ENCODE measurements around the gene KCNT2. TPM values are rescaled to one million over a fixed set of nuclear protein-coding genes. Genes with fewer than 3 reads are reported as not detected.

The KCNT2 gene
- total RNA-seq, 2 donors from 2014 or later, result 1.1 TPM; not detected in 1

DNA sequence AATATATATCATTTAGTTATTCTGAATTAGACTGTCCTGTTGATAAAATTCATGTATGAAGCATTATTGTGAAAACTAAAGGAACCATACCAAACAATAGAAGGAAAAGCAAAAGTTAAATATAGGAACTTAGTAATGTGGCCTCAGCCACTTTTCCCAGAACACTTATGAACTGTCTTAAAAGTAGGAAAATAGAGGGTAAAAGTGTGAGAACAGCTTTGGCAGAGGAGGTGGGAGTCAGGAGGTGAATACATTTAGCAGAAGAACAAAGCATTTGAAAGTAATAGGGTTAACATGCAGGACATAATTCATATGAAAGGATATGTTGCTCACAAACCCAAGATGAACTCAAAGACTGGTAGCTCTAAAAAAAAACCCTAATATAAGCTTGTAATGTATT lies 121.9 kb downstream of the KCNT2 start:
- Mint-ChIP-seq H3K4me1 (no peaks in the 10 kb centered on the region), H3K36me3 (ENCODE audit: low read depth) (no peaks in the 10 kb centered on the region), H3K27me3 (no peaks in the 10 kb centered on the region), H3K27ac (no peak overlapping the region), H3K4me3 (no peak overlapping the region)
- DNase-seq, result no peak
- no peaks in the 10 kb centered on the region for H3K9me3 ChIP-seq (ENCODE audit: control insufficient read depth, low read length, poor library complexity, severe bottlenecking)
- no peak for ATAC-seq

DNA sequence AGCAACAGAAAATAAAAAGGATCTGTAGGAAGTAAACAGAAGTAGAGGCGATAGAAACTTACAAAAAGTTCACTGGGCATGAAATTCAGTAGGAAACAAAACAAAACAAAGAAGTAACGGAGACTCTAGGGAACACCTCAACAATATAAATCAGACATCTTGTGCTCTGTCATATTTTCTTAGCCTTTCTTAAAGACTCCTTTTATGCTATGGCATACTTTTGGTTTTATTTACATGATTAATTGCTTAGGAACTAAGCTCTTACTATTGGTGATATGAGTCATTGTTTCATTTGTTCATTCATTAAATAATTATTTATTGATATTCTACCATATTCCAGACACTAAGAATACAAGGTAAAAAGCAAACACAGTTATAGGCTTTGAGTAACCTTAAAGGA lies 126.6 kb downstream of the KCNT2 start:
- no peaks in the 10 kb centered on the region for H3K9me3 ChIP-seq (ENCODE audit: control insufficient read depth, low read length, poor library complexity, severe bottlenecking)
- Mint-ChIP-seq H3K36me3 (ENCODE audit: low read depth) (no peaks in the 10 kb centered on the region), H3K27me3 (no peaks in the 10 kb centered on the region), H3K27ac (no peak overlapping the region), H3K4me3 (no peak overlapping the region), H3K4me1 (no peaks in the 10 kb centered on the region)
- DNase-seq, result no peak
- no peak for ATAC-seq

DNA sequence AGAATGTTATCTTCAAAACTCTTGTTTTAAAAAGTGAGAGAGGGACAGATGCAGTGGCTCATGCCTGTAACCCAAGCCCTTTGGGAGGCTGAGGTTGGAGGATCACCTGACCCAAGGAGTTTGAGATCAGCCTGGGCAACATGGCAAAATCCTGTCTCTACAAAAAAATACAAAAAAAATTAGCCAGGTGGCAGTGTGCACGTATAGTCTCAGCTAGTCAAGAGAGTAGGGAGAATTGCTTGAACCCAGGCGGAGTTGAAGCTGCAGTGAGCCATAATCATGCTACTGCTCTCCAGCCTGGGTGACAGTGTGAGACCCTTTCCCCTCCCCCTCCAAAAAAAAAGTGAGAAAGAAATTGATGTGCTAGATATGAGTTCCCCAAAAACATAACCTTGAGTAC lies 131.0 kb downstream of the KCNT2 start:
- DNase-seq, result no peak
- Mint-ChIP-seq H3K36me3 (ENCODE audit: low read depth) (no peaks in the 10 kb centered on the region), H3K4me3 (no peak overlapping the region), H3K27ac (no peak overlapping the region), H3K27me3 (no peaks in the 10 kb centered on the region), H3K4me1 (no peaks in the 10 kb centered on the region)
- H3K9me3 ChIP-seq (ENCODE audit: control insufficient read depth, low read length, poor library complexity, severe bottlenecking), result no peaks in the 10 kb centered on the region
- ATAC-seq, result no peak

DNA sequence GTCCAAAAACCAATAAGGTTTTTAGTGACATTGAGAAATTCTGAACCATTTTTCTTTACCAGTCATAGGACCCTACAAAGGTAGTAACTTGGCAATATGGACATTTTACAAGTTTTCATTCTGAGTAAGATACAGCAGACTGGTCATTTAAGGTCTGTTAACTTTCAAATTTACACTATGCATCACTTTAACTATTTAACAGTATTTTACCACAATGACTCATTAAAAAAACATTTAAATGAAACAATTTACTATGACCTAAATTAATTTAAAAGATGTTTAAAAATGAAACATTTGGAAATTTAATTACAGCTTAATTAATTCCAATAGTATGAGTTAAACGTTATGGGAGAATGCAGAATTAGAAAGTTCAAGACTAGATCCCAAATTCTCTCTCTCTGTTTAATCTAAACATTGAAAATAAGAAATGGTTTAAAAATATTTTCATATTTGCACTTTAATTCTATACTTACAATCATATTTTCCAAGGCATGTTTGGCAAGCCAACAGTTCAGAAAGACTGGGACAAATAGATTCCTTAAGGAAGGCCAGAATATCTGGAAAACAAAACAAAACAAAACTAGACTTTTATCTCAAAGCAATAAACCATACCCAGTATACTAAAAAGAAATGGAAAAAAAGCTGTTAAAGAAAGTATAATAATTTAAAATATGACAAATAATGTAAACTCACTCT lies 140.9 kb downstream of the KCNT2 start:
- DNase-seq, result no peak
- Mint-ChIP-seq H3K4me3 (no peak overlapping the region), H3K27me3 (no peaks in the 10 kb centered on the region), H3K27ac (no peak overlapping the region), H3K4me1 (no peaks in the 10 kb centered on the region), H3K36me3 (ENCODE audit: low read depth) (no peaks in the 10 kb centered on the region)
- ATAC-seq, result no peak
- no peaks in the 10 kb centered on the region for H3K9me3 ChIP-seq (ENCODE audit: control insufficient read depth, low read length, poor library complexity, severe bottlenecking)

DNA sequence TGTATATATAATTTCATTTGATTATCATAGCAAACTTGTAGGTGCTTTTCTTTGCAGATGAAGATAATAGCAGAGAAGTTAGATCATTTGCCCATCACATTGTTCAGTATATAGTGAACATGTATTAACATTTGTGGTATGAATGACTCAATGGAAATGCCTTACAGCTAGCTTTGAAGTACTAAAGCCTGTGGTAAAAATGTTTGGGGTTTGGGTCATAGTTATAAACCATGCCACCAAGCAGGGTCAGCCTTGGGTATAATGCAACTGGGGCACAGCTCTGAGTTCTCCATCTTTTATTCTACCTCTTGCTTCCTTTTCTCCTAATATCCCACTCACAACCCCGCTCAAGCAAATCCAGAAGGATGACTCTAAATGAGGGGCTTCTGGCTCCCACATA lies 141.6 kb downstream of the KCNT2 start:
- Mint-ChIP-seq H3K4me3 (no peak overlapping the region), H3K36me3 (ENCODE audit: low read depth) (no peaks in the 10 kb centered on the region), H3K27me3 (no peaks in the 10 kb centered on the region), H3K27ac (no peak overlapping the region), H3K4me1 (no peaks in the 10 kb centered on the region)
- DNase-seq, result no peak
- no peak for ATAC-seq
- H3K9me3 ChIP-seq (ENCODE audit: control insufficient read depth, low read length, poor library complexity, severe bottlenecking), result no peaks in the 10 kb centered on the region

DNA sequence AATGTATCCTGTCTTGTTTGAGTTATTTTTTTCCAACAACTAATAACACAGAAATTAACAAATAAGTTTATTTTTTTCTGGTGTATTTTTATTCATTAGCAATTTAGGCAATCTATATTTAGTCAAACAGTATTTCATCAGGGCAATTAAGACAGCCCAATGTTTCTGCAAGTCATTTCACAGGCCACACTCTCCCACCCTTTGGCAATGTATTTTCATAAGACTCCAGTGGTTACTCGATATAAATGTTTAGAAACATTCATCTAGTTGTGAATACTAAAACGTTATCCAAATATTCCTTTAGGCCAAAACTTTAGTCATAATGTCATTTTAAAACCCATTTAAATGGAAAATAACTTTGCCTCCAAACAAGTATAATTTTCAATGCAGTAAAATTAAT lies 142.1 kb downstream of the KCNT2 start:
- H3K4me3 Mint-ChIP-seq, result no peak overlapping the region
- no peaks in the 10 kb centered on the region for H3K27me3 Mint-ChIP-seq
- H3K9me3 ChIP-seq (ENCODE audit: control insufficient read depth, low read length, poor library complexity, severe bottlenecking), result no peaks in the 10 kb centered on the region
- no peaks in the 10 kb centered on the region for H3K4me1 Mint-ChIP-seq
- ATAC-seq, result no peak
- H3K36me3 Mint-ChIP-seq (ENCODE audit: low read depth), result no peaks in the 10 kb centered on the region
- H3K27ac Mint-ChIP-seq, result no peak overlapping the region
- no peak for DNase-seq

DNA sequence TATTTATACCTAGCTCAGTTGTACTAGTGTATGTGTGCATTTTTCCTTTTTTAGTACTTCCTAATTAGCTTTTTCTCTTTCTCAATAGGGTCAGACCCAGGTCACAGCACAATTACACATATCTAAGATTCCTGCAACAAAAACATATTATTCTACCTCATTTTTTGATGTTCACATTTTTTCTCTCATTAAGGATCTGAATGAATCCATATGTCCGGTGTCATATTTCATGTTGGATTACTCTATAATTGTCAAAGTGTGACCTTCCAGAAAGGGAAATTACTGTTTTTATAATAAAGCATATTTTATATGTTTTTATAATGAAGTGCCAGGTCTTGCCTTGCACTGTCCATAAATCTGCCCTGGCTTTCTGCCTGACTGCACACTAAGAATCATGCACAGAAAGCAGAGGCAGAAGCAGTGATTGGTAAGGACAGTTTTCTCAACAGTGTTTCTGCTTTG lies 143.7 kb downstream of the KCNT2 start:
- Mint-ChIP-seq H3K27ac (no peak overlapping the region), H3K4me1 (no peaks in the 10 kb centered on the region)

DNA sequence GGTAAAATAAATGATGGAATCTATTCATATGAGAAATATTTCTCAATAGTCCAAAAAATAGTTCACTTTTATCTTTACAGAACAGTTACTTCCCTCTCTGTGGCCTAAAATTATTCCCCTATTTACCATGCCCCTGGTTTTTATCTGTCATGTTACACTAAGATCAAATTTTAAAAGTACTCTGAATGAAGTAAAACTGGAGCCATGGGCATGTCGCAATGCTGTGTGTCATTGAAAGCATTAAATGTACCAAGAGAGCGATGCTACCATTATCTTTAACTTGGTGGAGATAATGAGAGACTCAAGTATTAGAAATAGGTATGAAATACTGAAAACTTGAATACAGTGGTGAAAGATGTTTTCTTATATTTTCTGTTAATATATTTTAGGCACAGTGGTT lies 146.2 kb downstream of the KCNT2 start:
- H3K4me1 Mint-ChIP-seq, result no peaks in the 10 kb centered on the region
- no peak overlapping the region for H3K4me3 Mint-ChIP-seq
- H3K27me3 Mint-ChIP-seq, result no peaks in the 10 kb centered on the region
- no peaks in the 10 kb centered on the region for H3K9me3 ChIP-seq (ENCODE audit: control insufficient read depth, low read length, poor library complexity, severe bottlenecking)
- H3K27ac Mint-ChIP-seq, result no peak overlapping the region
- no peaks in the 10 kb centered on the region for H3K36me3 Mint-ChIP-seq (ENCODE audit: low read depth)
- ATAC-seq, result no peak
- DNase-seq, result no peak

More for the DNA sequence above, 143.7 kb downstream of the KCNT2 start:
- H3K36me3 Mint-ChIP-seq (ENCODE audit: low read depth), result no peaks in the 10 kb centered on the region
- no peak overlapping the region for H3K4me3 Mint-ChIP-seq
- no peaks in the 10 kb centered on the region for H3K27me3 Mint-ChIP-seq
- H3K9me3 ChIP-seq (ENCODE audit: control insufficient read depth, low read length, poor library complexity, severe bottlenecking), result no peaks in the 10 kb centered on the region
- DNase-seq, result no peak
- ATAC-seq, result no peak

DNA sequence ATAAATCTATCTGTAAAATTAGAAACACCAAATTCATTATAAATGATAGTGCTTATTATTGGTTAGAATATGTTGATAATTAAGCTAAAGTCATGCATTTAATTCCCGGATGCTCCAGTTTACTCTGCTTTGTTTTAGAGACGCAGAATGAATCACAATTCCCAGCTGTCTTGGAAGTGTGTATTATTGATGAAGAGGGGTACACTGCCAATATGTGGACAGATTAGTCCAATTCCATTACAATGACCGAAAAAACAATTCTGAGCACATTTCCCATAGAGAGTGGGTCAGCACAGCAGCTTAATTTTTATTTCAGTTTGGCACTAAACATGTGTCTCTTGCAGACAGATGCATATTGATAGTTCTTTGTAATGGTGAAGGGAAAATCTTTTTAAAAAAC lies 146.7 kb downstream of the KCNT2 start:
- ATAC-seq, result no peak
- Mint-ChIP-seq H3K36me3 (ENCODE audit: low read depth) (no peaks in the 10 kb centered on the region), H3K27me3 (no peaks in the 10 kb centered on the region), H3K27ac (no peak overlapping the region), H3K4me1 (no peaks in the 10 kb centered on the region), H3K4me3 (no peak overlapping the region)
- no peaks in the 10 kb centered on the region for H3K9me3 ChIP-seq (ENCODE audit: control insufficient read depth, low read length, poor library complexity, severe bottlenecking)
- DNase-seq, result no peak

DNA sequence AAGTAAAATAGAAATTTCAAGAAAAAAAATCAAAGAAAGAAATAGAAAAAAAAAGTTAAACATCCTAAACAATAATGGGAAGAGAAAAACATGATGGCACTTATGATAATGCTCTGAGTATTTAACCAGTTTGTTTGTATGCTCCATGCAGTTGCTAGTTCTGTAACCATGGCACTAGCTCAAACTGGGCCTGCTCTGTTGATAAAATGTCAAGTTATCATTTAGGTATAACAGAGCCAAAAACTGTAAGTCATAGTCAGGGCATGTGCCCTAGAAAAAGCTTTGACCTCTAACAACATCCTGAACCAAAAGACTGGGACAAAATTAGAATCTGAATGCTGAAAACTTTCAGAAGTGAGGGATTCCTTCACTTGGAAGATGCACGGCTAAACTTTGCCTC lies 148.9 kb downstream of the KCNT2 start:
- H3K4me1 Mint-ChIP-seq, result no peaks in the 10 kb centered on the region
- ATAC-seq, result no peak

DNA sequence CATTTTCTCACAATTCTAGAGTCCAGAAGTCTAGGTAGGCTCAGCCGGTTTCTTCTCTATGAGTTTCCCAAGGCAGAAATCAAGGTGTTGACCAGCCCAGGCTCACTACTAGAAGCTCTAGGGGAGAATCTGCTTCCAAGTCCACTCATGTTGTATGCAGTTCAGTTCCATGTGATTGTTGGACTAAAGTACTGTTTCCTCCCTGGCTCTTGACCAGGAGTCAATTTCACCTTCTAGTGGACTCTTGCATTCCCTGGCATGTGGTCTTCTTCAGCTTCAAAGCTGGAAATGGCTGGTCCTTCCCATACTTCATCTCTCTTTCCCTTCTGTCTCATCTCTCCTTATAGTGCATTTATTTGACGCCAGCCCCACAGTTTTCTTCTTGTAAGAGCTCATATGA lies 153.4 kb downstream of the KCNT2 start:
- Mint-ChIP-seq H3K4me1 (peaks cover 3% of the 10 kb centered on the region), H3K4me3 (no peak overlapping the region), H3K27ac (no peak overlapping the region), H3K27me3 (no peaks in the 10 kb centered on the region), H3K36me3 (ENCODE audit: low read depth) (no peaks in the 10 kb centered on the region)
- DNase-seq, result no peak
- H3K9me3 ChIP-seq (ENCODE audit: control insufficient read depth, low read length, poor library complexity, severe bottlenecking), result no peaks in the 10 kb centered on the region
- no peak for ATAC-seq

More for the DNA sequence above, 148.9 kb downstream of the KCNT2 start:
- no peak for DNase-seq
- Mint-ChIP-seq H3K27ac (no peak overlapping the region), H3K27me3 (no peaks in the 10 kb centered on the region), H3K4me3 (no peak overlapping the region), H3K36me3 (ENCODE audit: low read depth) (no peaks in the 10 kb centered on the region)
- no peaks in the 10 kb centered on the region for H3K9me3 ChIP-seq (ENCODE audit: control insufficient read depth, low read length, poor library complexity, severe bottlenecking)

DNA sequence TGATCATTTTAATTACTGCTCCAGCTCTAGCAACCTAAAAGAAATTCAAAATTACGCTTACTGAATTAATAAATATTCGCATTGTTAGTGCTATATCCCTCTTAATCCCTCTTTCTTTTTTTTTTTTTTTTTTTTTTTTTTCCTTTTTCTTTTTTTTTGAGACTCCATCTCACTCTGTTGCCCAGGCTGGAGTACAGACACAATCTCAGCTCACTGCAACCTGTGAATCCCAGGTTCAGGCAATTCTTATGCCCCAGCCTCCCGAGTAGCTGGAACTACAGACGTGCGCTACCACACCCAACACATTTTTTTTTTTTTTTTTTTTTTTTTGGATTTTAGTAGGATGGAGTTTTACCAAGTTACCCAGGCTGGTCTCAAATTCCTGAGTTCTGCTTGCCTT lies 157.1 kb downstream of the KCNT2 start:
- H3K27me3 Mint-ChIP-seq, result no peaks in the 10 kb centered on the region
- H3K4me3 Mint-ChIP-seq, result no peak overlapping the region
- H3K4me1 Mint-ChIP-seq, result peaks cover 3% of the 10 kb centered on the region
- no peaks in the 10 kb centered on the region for H3K9me3 ChIP-seq (ENCODE audit: control insufficient read depth, low read length, poor library complexity, severe bottlenecking)
- no peak for DNase-seq
- ATAC-seq, result no peak
- no peak overlapping the region for H3K27ac Mint-ChIP-seq
- H3K36me3 Mint-ChIP-seq (ENCODE audit: low read depth), result no peaks in the 10 kb centered on the region

DNA sequence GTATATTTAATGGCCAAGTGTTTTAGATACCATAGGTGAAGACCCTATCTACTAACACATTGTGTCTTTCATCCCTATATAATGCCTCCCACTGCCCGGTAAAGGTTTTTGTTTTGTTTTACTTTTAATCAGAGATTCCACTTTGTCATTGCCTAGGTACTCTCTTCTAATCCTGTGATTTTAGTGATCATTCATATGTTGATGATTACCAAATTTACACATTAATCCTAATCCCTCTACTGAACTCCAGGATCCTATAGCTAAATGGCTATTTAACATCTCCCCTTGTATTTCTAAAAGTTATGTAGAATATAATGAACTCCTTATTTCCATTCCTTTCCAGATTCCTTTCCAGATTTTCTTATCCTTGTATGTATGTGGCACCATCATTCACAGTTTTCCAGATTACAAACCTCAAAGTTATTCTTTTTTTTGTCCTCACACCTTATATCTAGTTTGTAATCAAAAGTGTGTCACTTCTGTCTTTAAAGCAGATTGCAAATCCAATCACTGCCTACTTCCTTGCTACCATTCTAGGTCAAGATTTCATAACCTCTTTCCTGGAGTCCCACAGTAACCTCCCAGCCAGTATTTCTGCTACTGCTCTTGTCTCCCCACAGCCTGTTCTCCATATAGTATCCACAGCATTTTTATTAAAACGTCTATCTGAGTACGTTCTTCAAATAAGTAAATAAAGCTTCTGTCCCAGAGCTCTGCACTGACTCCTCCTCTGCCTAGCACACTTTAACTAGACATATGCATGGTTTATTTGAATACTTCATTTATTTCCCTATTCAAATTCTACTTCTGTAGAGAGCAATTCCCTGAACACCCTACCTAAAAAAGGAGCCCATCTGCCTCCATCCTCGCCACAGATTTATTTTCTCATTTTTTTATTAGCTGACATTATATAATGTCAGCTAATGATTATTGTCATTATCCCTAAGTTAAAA lies 157.8 kb downstream of the KCNT2 start:
- ATAC-seq (no peak), DNase-seq (no peak)
- Mint-ChIP-seq H3K27me3 (no peaks in the 10 kb centered on the region), H3K4me1 (peaks cover 3% of the 10 kb centered on the region), H3K27ac (no peak overlapping the region), H3K4me3 (no peak overlapping the region), H3K36me3 (ENCODE audit: low read depth) (no peaks in the 10 kb centered on the region)
- H3K9me3 ChIP-seq (ENCODE audit: control insufficient read depth, low read length, poor library complexity, severe bottlenecking), result no peaks in the 10 kb centered on the region
